Cortex of kidney (tissue), 1 donor: Measurements from ENCODE around the gene FADS6.
"Not testable (repeated sequence)": the region's sequence is repeated elsewhere in the genome, so short reads cannot be mapped to it uniquely, and the experiment has no call there.

Experiments used
- DNase-seq: peaks from one replicate; lab custom pipeline; 2025; lab: John Stamatoyannopoulos, UW

The FADS6 gene

DNA sequence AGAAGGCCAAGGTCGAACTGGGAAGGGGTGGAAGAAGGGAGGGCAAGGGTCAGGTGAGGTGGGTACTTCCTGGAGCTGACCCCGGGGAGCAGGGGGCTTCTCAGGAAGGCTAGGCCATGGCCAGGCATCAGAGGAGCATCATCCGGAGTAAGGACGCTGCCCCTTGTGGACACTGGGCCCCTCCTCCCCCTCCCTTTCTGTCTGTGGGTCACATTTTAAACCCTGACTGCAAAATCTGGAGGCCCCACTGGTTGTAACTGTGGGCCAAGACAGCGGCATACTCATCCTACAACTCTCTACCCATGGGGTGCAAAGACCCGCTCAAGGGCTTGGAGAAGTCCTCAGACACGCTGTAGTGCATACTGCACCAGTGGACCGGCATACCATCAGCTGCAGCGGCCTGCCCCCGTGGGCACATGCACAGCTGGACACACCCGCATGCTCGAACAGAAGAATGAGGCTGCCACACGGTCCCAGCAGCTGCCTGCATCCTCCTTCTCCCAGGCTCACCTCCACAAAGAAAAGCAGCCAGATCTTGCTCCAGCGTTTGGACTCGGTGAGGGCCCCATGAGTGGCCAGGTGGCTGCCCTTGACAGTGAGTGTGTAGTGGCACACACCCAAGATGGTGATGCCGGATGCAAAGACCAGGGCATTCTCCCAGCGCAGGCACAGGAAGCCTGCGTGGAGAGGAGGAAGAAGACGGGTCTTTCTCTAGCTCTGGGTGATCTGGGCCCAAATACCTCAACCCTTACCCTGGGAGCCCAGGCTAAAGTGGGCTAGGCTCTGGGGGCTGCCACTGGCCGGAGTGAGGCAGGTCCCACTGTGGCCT is 1.2 kb downstream of the FADS6 start:
- no peak for DNase-seq

- DNase-seq, result no peak
Measured at GRCh38 chr17:74890554-74890953, 2.9 kb downstream of the FADS6 start.

DNA sequence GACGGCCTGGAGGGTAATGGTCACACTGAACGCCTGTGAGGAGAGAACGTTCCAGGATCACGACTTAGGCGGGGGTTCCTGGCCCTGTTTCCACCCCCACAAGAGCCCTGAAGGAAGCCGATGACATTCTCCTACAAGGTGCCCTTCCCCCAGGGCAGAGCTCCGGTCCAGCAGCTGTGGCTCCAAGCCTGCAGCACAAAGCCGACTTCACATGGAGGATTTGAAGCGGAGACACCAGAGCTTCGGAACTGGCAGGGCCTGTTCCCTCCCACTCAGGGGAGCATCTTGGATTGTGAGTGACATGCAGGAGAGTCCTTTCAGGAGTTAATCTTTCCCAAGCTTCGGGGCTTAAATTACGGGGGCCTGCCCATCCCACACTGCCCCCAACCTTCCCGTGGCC is 5.0 kb downstream of the FADS6 start:
- DNase-seq, result no peak

DNA sequence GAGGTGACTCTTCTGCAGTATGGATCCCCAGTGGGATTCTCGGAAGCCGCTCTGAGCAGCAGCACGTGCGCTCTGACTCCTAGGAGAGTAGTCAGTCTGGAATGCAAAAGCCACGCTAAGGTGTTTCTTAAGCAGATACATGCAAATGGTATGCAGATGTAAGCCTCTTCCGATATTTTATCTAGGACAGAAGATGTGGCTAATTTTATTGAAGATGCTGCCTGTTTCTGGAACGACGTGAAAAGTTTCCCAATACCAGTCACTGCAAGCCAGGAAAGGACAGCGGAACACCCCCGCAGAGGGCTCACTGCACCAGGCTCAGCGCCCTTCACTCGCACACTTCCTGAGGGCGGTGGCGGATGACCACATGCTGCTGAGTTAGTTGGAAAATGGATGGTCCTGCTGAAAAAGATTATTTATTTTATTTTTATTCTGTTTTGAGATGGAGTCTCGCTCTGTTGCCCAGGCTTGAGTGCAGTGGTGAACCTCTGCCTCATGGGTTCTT is 10.1 kb downstream of the FADS6 start:
- no peak for DNase-seq

- DNase-seq, result no peak
Measured at GRCh38 chr17:74882517-74883240, 10.8 kb downstream of the FADS6 start.

DNA sequence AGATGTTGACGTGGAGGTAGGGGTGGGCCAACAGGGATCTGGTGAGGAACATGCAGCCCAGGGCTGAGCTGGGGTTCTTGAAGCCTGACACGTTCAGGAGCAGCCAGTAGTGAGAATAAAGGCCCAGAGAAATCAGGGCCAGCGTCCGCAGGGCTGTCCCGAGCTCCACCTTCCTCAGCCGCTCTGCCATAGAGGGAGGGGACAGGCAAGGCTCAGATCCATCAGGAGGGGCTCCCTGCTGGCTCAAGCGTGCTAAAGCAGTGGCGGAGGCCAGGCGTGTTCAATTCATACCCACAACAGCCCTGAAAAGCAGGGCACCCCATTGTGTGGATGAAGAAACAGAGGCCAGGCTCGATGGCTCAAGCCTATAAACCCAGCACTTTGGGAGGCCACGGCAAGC is 12.4 kb downstream of the FADS6 start:
- no peak for DNase-seq

DNA sequence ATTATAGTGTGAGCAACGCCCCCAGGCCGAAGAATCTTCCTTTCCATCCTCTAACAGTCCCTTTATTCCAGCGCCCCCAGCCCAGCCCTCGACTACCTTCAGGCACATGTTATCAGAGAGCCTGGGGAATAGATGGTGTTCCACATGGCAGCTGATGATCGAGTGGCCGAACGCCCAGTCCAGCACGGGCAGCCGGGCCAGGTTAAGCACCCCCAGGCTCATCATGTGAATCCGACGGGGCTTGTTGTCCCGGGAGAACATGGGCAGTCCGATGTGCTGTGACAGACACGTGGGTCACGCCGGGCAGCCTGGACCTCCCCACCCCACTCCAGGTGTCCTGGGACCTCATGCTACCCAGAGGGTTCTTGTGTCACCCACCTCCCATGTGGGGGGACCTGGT is 14.1 kb downstream of the FADS6 start:
- no peak for DNase-seq

GRCh38 chr17:74878658-74879057 is 14.8 kb downstream of the FADS6 start:
- no peak for DNase-seq

GRCh38 chr17:74877592-74878548 is 15.6 kb downstream of the FADS6 start:
- DNase-seq, result no peak

DNA sequence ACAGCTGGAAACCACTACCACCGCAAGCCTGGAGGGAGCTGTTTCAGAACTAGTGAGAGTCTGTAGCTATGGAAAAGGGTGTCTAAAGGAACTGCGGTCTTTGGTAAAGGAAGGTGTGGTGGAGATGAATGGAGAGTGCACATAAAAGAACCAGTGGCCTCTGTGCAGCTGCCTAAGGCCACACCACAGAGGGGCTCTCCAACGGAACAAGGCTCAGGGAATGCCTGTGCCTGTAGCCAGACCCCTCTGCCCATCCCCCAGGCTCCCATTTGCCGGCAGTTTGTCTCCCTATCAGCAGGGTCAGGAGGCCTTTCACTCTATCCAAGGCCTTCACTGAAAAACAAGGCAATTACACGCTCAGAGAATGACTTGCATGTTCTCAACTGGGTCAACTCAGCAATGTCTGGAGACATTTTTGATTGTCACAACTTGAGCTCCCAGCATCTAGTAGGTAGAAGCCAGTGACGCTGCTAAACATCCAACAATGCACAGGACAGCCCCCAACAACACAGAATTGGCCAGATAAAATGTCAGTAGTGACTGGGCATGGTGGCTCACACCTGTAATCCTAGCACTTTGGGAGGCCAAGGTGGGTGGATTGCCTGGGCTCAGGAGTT is 17.3 kb downstream of the FADS6 start:
- DNase-seq, result no peak

- no peak for DNase-seq
Measured at GRCh38 chr17:74875155-74875976, 18.1 kb downstream of the FADS6 start.

- DNase-seq, result no peak
Measured at GRCh38 chr17:74874615-74875037, 18.8 kb downstream of the FADS6 start.

DNA sequence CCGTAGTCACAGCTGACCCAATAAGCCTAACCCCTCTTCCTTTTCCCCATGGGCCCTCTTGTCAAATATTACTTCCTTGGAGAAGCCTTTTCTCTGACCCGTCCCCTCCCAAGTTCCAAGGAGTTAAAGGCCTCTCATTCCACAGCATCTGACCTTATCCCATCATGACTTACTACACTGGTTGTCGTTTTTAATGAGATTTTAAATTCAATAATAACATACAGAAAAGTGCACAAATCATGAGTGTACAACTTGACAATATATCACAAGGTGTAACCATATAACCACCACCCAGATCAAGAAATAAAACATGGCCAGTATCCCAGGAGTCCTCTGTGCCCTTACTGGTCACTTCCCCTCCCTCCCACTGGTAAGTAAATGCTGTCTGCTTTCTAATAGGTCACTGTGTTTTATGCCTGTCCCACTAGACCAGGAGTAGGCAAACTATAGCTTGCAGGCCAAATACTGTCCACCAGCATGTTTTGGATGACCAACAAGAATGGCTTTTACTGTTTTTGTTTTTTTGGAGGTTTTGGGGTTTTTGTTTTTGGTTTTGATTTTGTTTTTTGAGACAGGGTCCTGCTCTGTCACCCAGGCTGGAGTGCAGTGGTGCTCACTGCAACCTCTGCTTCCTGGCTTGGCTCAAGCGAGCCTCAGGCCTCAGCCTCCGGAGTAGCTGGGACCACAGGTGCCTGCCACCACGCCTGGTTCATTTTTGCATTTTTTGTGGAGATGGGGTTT is 19.4 kb downstream of the FADS6 start:
- no peak for DNase-seq

GRCh38 chr17:74873037-74873873 is 20.2 kb downstream of the FADS6 start:
- peak; percentile 95 for DNase-seq

DNA sequence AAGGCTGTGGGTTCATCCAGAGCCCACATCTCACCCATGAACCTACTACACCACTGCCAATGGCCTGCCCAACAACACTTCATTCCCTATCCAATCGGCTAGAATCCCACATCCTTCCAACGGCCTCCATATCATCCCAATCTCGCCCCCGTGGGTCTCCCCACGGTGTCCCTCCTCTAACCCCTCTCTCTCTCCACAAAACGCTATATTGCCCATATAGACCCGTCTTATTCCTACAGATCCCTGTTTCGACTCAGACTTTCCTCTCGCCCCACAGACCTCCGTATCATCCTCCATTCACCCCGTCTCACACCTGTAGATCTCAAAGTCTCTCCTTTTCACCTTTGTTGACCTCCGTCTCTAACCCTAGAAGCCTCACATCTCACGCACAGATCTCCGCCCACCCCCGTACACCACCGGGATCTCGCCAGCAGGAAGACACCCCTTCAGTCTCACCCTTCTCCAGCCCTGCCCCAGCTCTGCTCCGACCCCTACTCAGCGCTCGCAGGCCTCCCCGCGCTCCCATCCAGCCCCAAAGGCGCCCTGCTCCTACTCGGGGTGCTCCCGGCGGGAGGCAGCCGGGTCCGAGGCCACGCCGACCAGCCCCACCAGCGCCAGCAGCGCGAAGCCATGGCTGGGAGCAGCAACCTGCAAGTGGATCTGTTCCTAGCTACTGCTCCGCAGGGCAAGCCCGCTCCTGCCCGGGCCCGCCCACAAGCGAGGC is 21.0 kb downstream of the FADS6 start, which contains the start of gene FDXR:
Gene FDXR (minus strand): TSS at position 682 of the 724 bp plus-strand sequence. CDS start 50 bp downstream, at position 632.
- DNase-seq, result no peak

- no peak for DNase-seq
Measured at GRCh38 chr17:74871356-74872076, 21.9 kb downstream of the FADS6 start.

DNA sequence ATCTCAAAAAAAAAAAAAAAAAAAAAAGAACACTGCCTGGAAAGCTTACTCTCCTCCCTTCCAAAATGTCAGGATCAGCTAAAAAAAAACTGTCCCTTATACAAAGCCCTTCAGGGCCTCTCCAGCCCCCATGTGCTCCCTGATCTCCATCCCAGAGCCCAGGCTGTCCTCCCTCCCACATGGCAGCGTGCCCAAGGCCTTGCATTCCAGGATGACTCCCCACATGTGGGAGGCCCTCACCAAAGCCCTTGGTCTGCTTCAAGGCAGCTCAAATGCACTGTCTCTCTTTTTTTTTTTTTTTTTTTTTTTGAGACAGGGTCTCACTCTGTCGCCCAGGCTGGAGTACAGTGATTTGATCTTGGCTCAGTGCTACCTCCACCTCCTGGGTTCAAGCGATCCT is 22.9 kb downstream of the FADS6 start:
- no peak for DNase-seq

DNA sequence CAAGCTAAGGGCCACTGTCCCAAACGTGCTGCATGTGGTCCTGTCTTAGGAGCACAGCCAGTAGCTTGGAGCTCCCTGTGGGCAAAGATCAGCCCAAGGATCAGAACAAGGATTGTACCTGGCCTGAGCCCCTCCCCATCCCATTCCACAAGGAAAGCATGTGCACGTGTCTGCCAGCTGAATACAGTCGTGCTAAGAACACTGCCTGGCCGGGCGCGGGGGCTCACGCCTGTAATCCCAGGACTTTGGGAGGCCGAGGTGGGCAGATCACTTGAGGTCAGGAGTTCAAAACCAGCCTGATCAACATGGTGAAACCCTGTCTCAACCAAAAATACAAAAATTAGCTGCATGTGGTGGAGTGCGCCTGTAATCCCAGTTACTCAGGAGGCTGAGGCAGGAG is 23.4 kb downstream of the FADS6 start:
- DNase-seq, result not testable (repeated sequence)
